GM13976 (cell line): ENCODE measurements around the gene BTBD18.

Experiments used
- DNase-seq: peaks from one replicate; pipeline ENCODE4 v3.0.0; 2012; ENCODE audit warnings: low spot score
- CTCF ChIP-seq: IDR thresholded peaks from 2 replicates; pipeline ENCODE4 v1.5.1; 2012; ENCODE audit warnings: borderline replicate concordance, mild to moderate bottlenecking; ENCODE audit not compliant: insufficient read depth; ENCODE audit errors: extremely low read depth, missing control alignments, control extremely low read depth
- in situ Hi-C: fragments of 300-500 bp; cut with MboI; formaldehyde crosslinking; loops from one replicate; pipeline ENCODE4 v1.12.0; 2022; ENCODE audit warnings: low sequenced_read_pairs, mixed read lengths, inconsistent platforms; ENCODE audit not compliant: unreplicated experiment

Gene BTBD18

GRCh38 chr11:57761301-57762234 lies 9.9 kb upstream of the BTBD18 start, which contains the start of gene CTNND1:
Gene CTNND1 (plus strand): TSS chr11:57761802. CDS start chr11:57791479, 29,677 bp downstream.
- in situ Hi-C loops = loop anchor here (5.0 kb wide), 1 partner anchor 41 kb away; no protein-coding TSS in a partner anchor
- DNase-seq = peak; percentile 87
- TF ChIP-seq CTCF = no peak

- no peak for TF ChIP-seq CTCF
- no peak for DNase-seq
- in situ Hi-C loops = no loop called here
Measured at GRCh38 chr11:57758174-57758573, 6.6 kb upstream of the BTBD18 start.

GRCh38 chr11:57752954-57753353 lies 1.3 kb upstream of the BTBD18 start:
- no peak for DNase-seq
- TF ChIP-seq CTCF = no peak
- in situ Hi-C loops = no loop called here

- in situ Hi-C loops = no loop called here
- no peak for TF ChIP-seq CTCF
- no peak for DNase-seq
Measured at GRCh38 chr11:57751176-57751575, 443 bp downstream of the BTBD18 start.

- no peak for TF ChIP-seq CTCF
Measured at GRCh38 chr11:57746920-57747319, 4.7 kb downstream of the BTBD18 start.

GRCh38 chr11:57745206-57745605 lies 6.4 kb downstream of the BTBD18 start:
- in situ Hi-C loops = loop anchor here (10.0 kb wide), 1 partner anchor 50 kb away; no protein-coding TSS in a partner anchor
- no peak for DNase-seq
- TF ChIP-seq CTCF = no peak

More at GRCh38 chr11:57746920-57747319, 4.7 kb downstream of the BTBD18 start:
- DNase-seq = no peak
- in situ Hi-C loops = loop anchor here (10.0 kb wide), 1 partner anchor 48 kb away; no protein-coding TSS in a partner anchor
